ENCODE results near the gene TRIML1.

DNA sequence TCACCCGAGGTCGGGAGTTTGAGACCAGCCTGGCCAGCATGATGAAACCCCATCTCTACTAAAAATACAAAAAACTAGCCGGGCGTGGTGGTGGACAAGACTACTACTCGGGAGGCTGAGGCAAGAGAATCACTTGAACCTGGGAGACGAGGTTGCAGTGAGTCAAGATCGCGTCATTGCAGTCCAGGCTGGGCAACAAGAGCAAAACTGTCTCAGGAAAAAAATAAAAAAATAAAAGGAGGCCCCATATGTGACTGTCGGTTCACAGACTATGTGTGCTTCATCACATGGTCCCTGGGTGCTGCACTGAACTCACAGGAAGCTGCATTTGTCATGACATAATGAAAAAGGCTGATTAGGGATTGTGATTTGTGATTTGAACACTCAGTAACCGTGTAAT lies 6.4 kb downstream of the TRIML1 start:
- TF ChIP-seq, protein P1, sequence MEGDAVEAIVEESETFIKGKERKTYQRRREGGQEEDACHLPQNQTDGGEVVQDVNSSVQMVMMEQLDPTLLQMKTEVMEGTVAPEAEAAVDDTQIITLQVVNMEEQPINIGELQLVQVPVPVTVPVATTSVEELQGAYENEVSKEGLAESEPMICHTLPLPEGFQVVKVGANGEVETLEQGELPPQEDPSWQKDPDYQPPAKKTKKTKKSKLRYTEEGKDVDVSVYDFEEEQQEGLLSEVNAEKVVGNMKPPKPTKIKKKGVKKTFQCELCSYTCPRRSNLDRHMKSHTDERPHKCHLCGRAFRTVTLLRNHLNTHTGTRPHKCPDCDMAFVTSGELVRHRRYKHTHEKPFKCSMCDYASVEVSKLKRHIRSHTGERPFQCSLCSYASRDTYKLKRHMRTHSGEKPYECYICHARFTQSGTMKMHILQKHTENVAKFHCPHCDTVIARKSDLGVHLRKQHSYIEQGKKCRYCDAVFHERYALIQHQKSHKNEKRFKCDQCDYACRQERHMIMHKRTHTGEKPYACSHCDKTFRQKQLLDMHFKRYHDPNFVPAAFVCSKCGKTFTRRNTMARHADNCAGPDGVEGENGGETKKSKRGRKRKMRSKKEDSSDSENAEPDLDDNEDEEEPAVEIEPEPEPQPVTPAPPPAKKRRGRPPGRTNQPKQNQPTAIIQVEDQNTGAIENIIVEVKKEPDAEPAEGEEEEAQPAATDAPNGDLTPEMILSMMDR (IDR thresholded peaks at IDR 0.05), result no peak
- TF ChIP-seq POLR2A (IDR thresholded peaks at IDR 0.05), result no peak

Data from lower leg skin (tissue), 3 donors.